OCI-M1 (cell line): ENCODE data around the gene FGF7.
"Not testable (repeated sequence)": the region's sequence is repeated elsewhere in the genome, so short reads cannot be mapped to it uniquely, and the experiment has no call there.

Experiments
- DNase-seq: peaks from one replicate; lab custom pipeline; 2025; lab: John Stamatoyannopoulos, UW

FGF7 gene

GRCh38 chr15:49495993-49496753 lies 73.1 kb downstream of the FGF7 start:
- DNase-seq = no peak

DNA sequence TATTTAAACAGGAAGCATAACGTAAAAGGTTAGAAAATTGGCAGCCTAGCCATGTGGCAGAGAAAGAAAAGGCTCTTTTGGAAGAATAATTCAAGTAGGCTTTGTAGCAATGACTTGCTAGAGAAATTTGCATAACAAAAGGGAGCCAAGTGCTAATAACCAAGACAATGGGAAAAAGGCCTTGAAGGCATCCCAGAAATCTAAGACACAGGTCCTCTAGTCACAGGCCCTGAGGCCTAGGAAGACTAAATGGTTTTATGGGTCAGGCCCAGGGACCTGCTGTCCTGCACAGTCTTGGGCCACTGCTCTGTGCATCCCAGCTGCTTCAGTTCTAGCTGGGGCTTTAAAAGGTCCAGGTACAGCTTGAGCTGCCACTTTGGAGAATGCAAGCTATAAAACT lies 78.5 kb downstream of the FGF7 start:
- DNase-seq = no peak

DNA sequence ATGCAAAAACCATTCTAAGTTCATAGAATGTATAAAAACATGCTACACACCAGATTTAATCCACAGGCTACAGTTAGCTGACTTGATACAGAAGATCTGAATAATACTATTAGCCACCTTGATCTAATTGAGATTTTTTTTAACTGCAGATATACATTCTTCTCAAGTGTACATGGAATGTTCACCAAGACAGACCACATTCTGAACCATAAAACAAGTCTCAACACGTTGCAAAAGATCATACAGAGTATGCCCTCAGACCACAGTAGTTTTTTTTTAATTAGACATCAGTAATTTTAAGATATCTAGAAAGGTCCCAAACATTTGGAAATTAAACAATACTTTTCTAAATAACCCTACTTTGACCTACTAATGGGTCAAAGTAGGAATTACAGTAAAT lies 83.3 kb downstream of the FGF7 start:
- DNase-seq = no peak

GRCh38 chr15:49507261-49507660 lies 84.2 kb downstream of the FGF7 start:
- DNase-seq = no peak

DNA sequence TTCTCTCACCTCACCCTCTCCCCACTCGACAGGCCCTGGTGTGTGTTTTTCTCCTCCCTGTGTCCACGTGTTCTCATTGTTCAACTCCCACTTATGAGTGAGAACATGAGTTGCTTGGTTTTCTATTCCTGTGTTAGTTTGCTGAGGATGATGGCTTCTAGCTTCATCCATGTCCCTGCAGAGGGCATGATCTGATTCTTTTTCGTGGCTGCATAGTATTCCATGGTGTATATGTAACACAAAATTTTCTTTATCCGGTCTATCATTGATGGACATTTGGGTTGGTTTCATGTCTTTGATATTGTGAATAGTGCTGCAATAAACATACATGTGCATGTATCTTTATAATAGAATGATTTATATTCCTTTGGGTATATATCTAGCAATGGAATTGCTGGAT lies 89.7 kb downstream of the FGF7 start:
- not testable (repeated sequence) for DNase-seq

GRCh38 chr15:49521802-49522201 lies 98.8 kb downstream of the FGF7 start:
- DNase-seq = peak; percentile 87

GRCh38 chr15:49528289-49528688 lies 105.2 kb downstream of the FGF7 start:
- no peak for DNase-seq

DNA sequence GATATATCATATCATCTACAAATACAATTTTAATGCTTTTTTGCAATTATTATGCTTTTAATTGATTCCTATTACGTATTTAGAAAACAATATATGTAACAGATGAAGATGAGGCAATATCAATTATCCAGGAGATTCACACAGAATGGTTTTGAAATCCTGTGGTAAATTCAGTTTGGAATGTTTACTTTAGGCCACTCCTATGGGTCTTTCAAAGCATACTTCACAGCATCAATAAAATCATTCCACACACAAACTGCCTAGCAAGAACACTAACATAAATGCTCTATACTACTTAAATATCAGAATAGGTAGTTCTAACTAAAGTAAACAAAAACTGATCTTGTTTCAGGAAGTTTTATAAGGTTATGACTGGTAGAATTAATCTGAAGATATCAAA lies 107.0 kb downstream of the FGF7 start:
- no peak for DNase-seq
